ENCODE results near the gene ERICH4. TPM values are rescaled to one million over a fixed set of nuclear protein-coding genes. Genes with fewer than 3 reads are reported as not detected.

Gene ERICH4
- polyA plus RNA-seq, 1 of the 3 experiments (the other 2 are of a cell fraction): not detected

- no peak overlapping the region for H3K27ac ChIP-seq (ENCODE audit: low read depth in 2 of 2, low read length in 1 of 2)
- peaks cover 0 to 14% of the 10 kb centered on the region in 2 experiments for H3K36me3 ChIP-seq (replicated peaks in 1 of 2; ENCODE audit: control insufficient read depth in 1 of 2, insufficient read depth in 2 of 2, low read length in 1 of 2)
- H2AFZ ChIP-seq (ENCODE audit: low read depth): no peak overlapping the region
- DNase-seq: no peak
- H3K4me3 ChIP-seq (ENCODE audit: low read depth in 2 of 2, low read length in 1 of 2): no peak overlapping the region
- peaks cover 4% of the 10 kb centered on the region; the same call in 1 of the 2 replicates for H3K27me3 ChIP-seq (ENCODE audit: insufficient read depth)
- no peaks in the 10 kb centered on the region for H4K20me1 ChIP-seq (ENCODE audit: insufficient read depth)
- no peaks in the 10 kb centered on the region for H3F3A ChIP-seq (replicated peaks; ENCODE audit: insufficient read depth)
- TF ChIP-seq SMC3 (IDR thresholded peaks at IDR 0.05; ENCODE audit: low read depth, low read length) (no peak), RAD21 (IDR thresholded peaks at IDR 0.05; ENCODE audit: low read length) (no peak), CHD2 (IDR thresholded peaks at IDR 0.05; ENCODE audit: low read length, partially characterized antibody) (no peak)
- no peaks in the 10 kb centered on the region for H3K9me2 ChIP-seq
- ChIA-PET POLR2A (no interaction called here), CTCF (interaction anchor here (0.8 to 1.9 kb wide), 3 partner anchors 11 to 132 kb away, joined by 3 to 4 read pairs (median 4); partner anchors contain the start of gene B3GNT8)
- H3K79me2 ChIP-seq (ENCODE audit: insufficient read depth): peaks cover 13% of the 10 kb centered on the region; the same call in 1 of the 2 replicates
- no peaks in the 10 kb centered on the region for H3K9me3 ChIP-seq
- 92% methylated on average over 7 of the region's 7 CpGs for WGBS (ENCODE audit: low lambda C conversion rate)
- H3K4me2 ChIP-seq: no peak overlapping the region
- H3K9ac ChIP-seq: no peak overlapping the region
- peaks cover 0 to 4% of the 10 kb centered on the region in 2 experiments; a peak in 3 of 4 replicates for H3K4me1 ChIP-seq (ENCODE audit: control insufficient read depth in 1 of 2, insufficient read depth in 2 of 2, low read depth in 1 of 2, low read length in 1 of 2)
These were observed 4.9 kb upstream of the ERICH4 start for GRCh38 chr19:41437944-41438574.

- H3K27ac ChIP-seq (ENCODE audit: low read depth in 2 of 2, low read length in 1 of 2): peak within 1 kb of the TSS; percentile 92 to 93
- H3K36me3 ChIP-seq (replicated peaks in 1 of 2; ENCODE audit: control insufficient read depth in 1 of 2, insufficient read depth in 2 of 2, low read length in 1 of 2): peaks cover 0 to 10% of the 10 kb centered on the region in 2 experiments
- H3K79me2 ChIP-seq (ENCODE audit: insufficient read depth): peaks cover 13% of the 10 kb centered on the region; the same call in 1 of the 2 replicates
- no peaks in the 10 kb centered on the region for H3K9me2 ChIP-seq
- peak within 1 kb of the TSS; percentile 80 to 90 for H3K4me3 ChIP-seq (ENCODE audit: low read depth in 2 of 2, low read length in 1 of 2)
- peak; percentile 94 for DNase-seq
- peak within 1 kb of the TSS; percentile 79 for H3K4me2 ChIP-seq
- H3K9me3 ChIP-seq: no peaks in the 10 kb centered on the region
- peak within 1 kb of the TSS; percentile 87 for H2AFZ ChIP-seq (ENCODE audit: low read depth)
- WGBS (ENCODE audit: low lambda C conversion rate): 1% methylated on average over 40 of the region's 40 CpGs
- ChIA-PET CTCF (interaction anchor here (0.5 to 3.0 kb wide), 8 partner anchors 9 to 132 kb away, joined by 3 to 23 read pairs (median 8); partner anchors contain the start of gene B3GNT8), POLR2A (interaction anchor here (1.0 to 1.5 kb wide), 3 partner anchors 9 to 13 kb away, joined by 3 to 7 read pairs (median 6); partner anchors contain the start of gene B3GNT8)
- H3K9ac ChIP-seq: peak within 1 kb of the TSS; percentile 82
- peaks cover 0 to 4% of the 10 kb centered on the region in 2 experiments; a peak in 3 of 4 replicates for H3K4me1 ChIP-seq (ENCODE audit: control insufficient read depth in 1 of 2, insufficient read depth in 2 of 2, low read depth in 1 of 2, low read length in 1 of 2)
- H3K27me3 ChIP-seq (ENCODE audit: insufficient read depth): peaks cover 18% of the 10 kb centered on the region; the same call in 1 of the 2 replicates
- no peaks in the 10 kb centered on the region for H4K20me1 ChIP-seq (ENCODE audit: insufficient read depth)
- H3F3A ChIP-seq (replicated peaks; ENCODE audit: insufficient read depth): no peaks in the 10 kb centered on the region
- TF ChIP-seq SMC3 (IDR thresholded peaks at IDR 0.05; ENCODE audit: low read depth, low read length) (peak; percentile 19), RCOR1 (IDR thresholded peaks at IDR 0.05; ENCODE audit: low read length) (no peak), FOXJ3 (CRISPR knock-in tag; IDR thresholded peaks at IDR 0.05) (no peak), MXI1 (IDR thresholded peaks at IDR 0.05; ENCODE audit: low read depth, low read length) (peak; percentile 66), CTCF (IDR thresholded peaks at IDR 0.05) (peak; percentile 64), MEF2A (IDR thresholded peaks at IDR 0.05; ENCODE audit: borderline replicate concordance, low read depth) (no peak), PBX3 (IDR thresholded peaks at IDR 0.05) (0 out of 2 replicates have a peak, but pooled peaks have one; percentile 17), USF1 (IDR thresholded peaks at IDR 0.05; ENCODE audit: borderline replicate concordance, low read depth) (no peak), TCF12 (IDR thresholded peaks at IDR 0.05) (no peak), RXRA (IDR thresholded peaks at IDR 0.05; ENCODE audit: borderline replicate concordance, low read depth) (no peak), NRF1 (IDR thresholded peaks at IDR 0.05; ENCODE audit: low read depth, low read length) (no peak), SIN3A (IDR thresholded peaks at IDR 0.05; ENCODE audit: borderline replicate concordance, low read depth, low read length) (peak; percentile 17; the same call in 1 of the 2 replicates), IRF3 (IDR thresholded peaks at IDR 0.05; ENCODE audit: low read depth, low read length) (no peak), POLR2AphosphoS5 (IDR thresholded peaks at IDR 0.05; ENCODE audit: low read depth, low read length) (peak; percentile 85), YY1 (IDR thresholded peaks at IDR 0.05; ENCODE audit: low read depth) (peak; percentile 98), FOXM1 (IDR thresholded peaks at IDR 0.05; ENCODE audit: low read depth) (no peak), USF2 (IDR thresholded peaks at IDR 0.05; ENCODE audit: borderline replicate concordance, low read depth, low read length) (no peak)
These were observed 3.3 kb upstream of the ERICH4 start, which contains the start of gene DMAC2 for GRCh38 chr19:41439441-41440222. Gene DMAC2 (minus strand): TSS chr19:41439912. CDS start chr19:41439899, 13 bp downstream.

Measured in SK-N-SH (cell line).